HG02884 (cell line): ENCODE measurements around the gene ZC3H11A.
"Not testable (repeated sequence)": the region's sequence is repeated elsewhere in the genome, so short reads cannot be mapped to it uniquely, and the experiment has no call there.

ENCODE experiments used
- ATAC-seq: cut with Tn5 transposase; IDR thresholded peaks from one replicate; pipeline ENCODE4 v1.9.1; 2021; ENCODE audit warnings: mild to moderate bottlenecking, moderate library complexity; ENCODE audit not compliant: unreplicated experiment

ZC3H11A gene

GRCh38 chr1:203778789-203779188, 16.6 kb upstream of the ZC3H11A start:
- ATAC-seq = no peak

GRCh38 chr1:203781962-203782361, 13.5 kb upstream of the ZC3H11A start:
- no peak for ATAC-seq

GRCh38 chr1:203789966-203790365, 5.5 kb upstream of the ZC3H11A start:
- no peak for ATAC-seq

GRCh38 chr1:203791498-203791897, 3.9 kb upstream of the ZC3H11A start:
- no peak for ATAC-seq

- no peak for ATAC-seq
Measured at GRCh38 chr1:203792486-203792885, 2.9 kb upstream of the ZC3H11A start.

GRCh38 chr1:203793561-203793960, 1.9 kb upstream of the ZC3H11A start:
- not testable (repeated sequence) for ATAC-seq

- ATAC-seq = no peak
Measured at GRCh38 chr1:203794764-203795440, 521 bp upstream of the ZC3H11A start.

- peak; percentile 8 for ATAC-seq
Measured at GRCh38 chr1:203796236-203796605, 798 bp downstream of the ZC3H11A start.

GRCh38 chr1:203797216-203797615, 1.8 kb downstream of the ZC3H11A start:
- no peak for ATAC-seq

GRCh38 chr1:203797948-203798655, 2.7 kb downstream of the ZC3H11A start:
- ATAC-seq = no peak

GRCh38 chr1:203799157-203799556, 3.7 kb downstream of the ZC3H11A start:
- ATAC-seq = no peak

GRCh38 chr1:203799971-203800370, 4.5 kb downstream of the ZC3H11A start:
- no peak for ATAC-seq

GRCh38 chr1:203805689-203806088, 10.3 kb downstream of the ZC3H11A start:
- no peak for ATAC-seq

GRCh38 chr1:203807196-203807595, 11.8 kb downstream of the ZC3H11A start:
- ATAC-seq = no peak

- no peak for ATAC-seq
Measured at GRCh38 chr1:203813581-203814341, 18.3 kb downstream of the ZC3H11A start.

GRCh38 chr1:203818399-203818798, 23.0 kb downstream of the ZC3H11A start:
- ATAC-seq = no peak

- ATAC-seq = no peak
Measured at GRCh38 chr1:203823306-203823705, 27.9 kb downstream of the ZC3H11A start.

- ATAC-seq = no peak
Measured at GRCh38 chr1:203826175-203826574, 30.8 kb downstream of the ZC3H11A start.

GRCh38 chr1:203828002-203828401, 32.6 kb downstream of the ZC3H11A start:
- no peak for ATAC-seq

- no peak for ATAC-seq
Measured at GRCh38 chr1:203828503-203828902, 33.1 kb downstream of the ZC3H11A start.

- not testable (repeated sequence) for ATAC-seq
Measured at GRCh38 chr1:203829247-203829646, 33.8 kb downstream of the ZC3H11A start.

- no peak for ATAC-seq
Measured at GRCh38 chr1:203835476-203835875, 40.1 kb downstream of the ZC3H11A start.
